GM18858 (cell line): ENCODE measurements around the gene PEX11G.

Source experiments
- ATAC-seq: cut with Tn5 transposase; IDR thresholded peaks from one replicate; pipeline ENCODE4 v1.9.1; 2021; ENCODE audit not compliant: unreplicated experiment

Gene PEX11G

GRCh38 chr19:7500811-7501450 is 12.1 kb upstream of the PEX11G start:
- no peak for ATAC-seq

GRCh38 chr19:7497292-7497691 is 8.5 kb upstream of the PEX11G start:
- ATAC-seq = no peak

- no peak for ATAC-seq
Measured at GRCh38 chr19:7494416-7495098, 5.7 kb upstream of the PEX11G start.

- ATAC-seq = no peak
Measured at GRCh38 chr19:7492558-7492957, 3.7 kb upstream of the PEX11G start.

GRCh38 chr19:7492142-7492541 is 3.3 kb upstream of the PEX11G start:
- ATAC-seq = no peak

- no peak for ATAC-seq
Measured at GRCh38 chr19:7489609-7490044, 792 bp upstream of the PEX11G start.

- no peak for ATAC-seq
Measured at GRCh38 chr19:7486923-7487322, 1.9 kb downstream of the PEX11G start.

- no peak for ATAC-seq
Measured at GRCh38 chr19:7483720-7484201, 5.1 kb downstream of the PEX11G start.

GRCh38 chr19:7482584-7483439 is 6.0 kb downstream of the PEX11G start:
- no peak for ATAC-seq

- ATAC-seq = no peak
Measured at GRCh38 chr19:7480970-7481255, 7.9 kb downstream of the PEX11G start.

GRCh38 chr19:7480222-7480969 is 8.4 kb downstream of the PEX11G start:
- no peak for ATAC-seq

- no peak for ATAC-seq
Measured at GRCh38 chr19:7478843-7479227, 10.0 kb downstream of the PEX11G start.

- no peak for ATAC-seq
Measured at GRCh38 chr19:7478173-7478842, 10.5 kb downstream of the PEX11G start.

GRCh38 chr19:7477758-7478157 is 11.1 kb downstream of the PEX11G start:
- ATAC-seq = no peak

GRCh38 chr19:7476777-7477494 is 11.9 kb downstream of the PEX11G start:
- ATAC-seq = no peak

GRCh38 chr19:7476241-7476640 is 12.6 kb downstream of the PEX11G start:
- no peak for ATAC-seq

GRCh38 chr19:7475665-7476064 is 13.2 kb downstream of the PEX11G start:
- ATAC-seq = no peak

- no peak for ATAC-seq
Measured at GRCh38 chr19:7471696-7472615, 16.9 kb downstream of the PEX11G start.
